Measurements from ENCODE around the gene CDKN1A. TPM values are rescaled to one million over a fixed set of nuclear protein-coding genes. Genes with fewer than 3 reads are reported as not detected.

CDKN1A gene
- total RNA-seq, 1 donor from 2014 or later: 48.4 TPM

- Mint-ChIP-seq H3K4me1 (ENCODE audit: unreplicated experiment) (peaks cover 3% of the 10 kb centered on the region), H3K27me3 (ENCODE audit: unreplicated experiment) (peaks cover 4% of the 10 kb centered on the region), H3K36me3 (ENCODE audit: low read depth, unreplicated experiment) (no peaks in the 10 kb centered on the region), H3K27ac (ENCODE audit: unreplicated experiment) (no peak overlapping the region), H3K4me3 (ENCODE audit: unreplicated experiment) (no peak overlapping the region), H3K9me3 (ENCODE audit: unreplicated experiment) (no peaks in the 10 kb centered on the region)
- no peak for DNase-seq (ENCODE audit: low spot score)
- no peak for TF ChIP-seq CTCF (IDR thresholded peaks at IDR 0.05; ENCODE audit: unreplicated experiment)
Measured at GRCh38 chr6:36639171-36639808, 39.2 kb upstream of the CDKN1A start.

- Mint-ChIP-seq H3K4me1 (ENCODE audit: unreplicated experiment) (peaks cover 3% of the 10 kb centered on the region), H3K36me3 (ENCODE audit: low read depth, unreplicated experiment) (no peaks in the 10 kb centered on the region)
Measured at GRCh38 chr6:36641543-36641942, 37.0 kb upstream of the CDKN1A start.

GRCh38 chr6:36642913-36643817 lies 35.3 kb upstream of the CDKN1A start:
- H3K27ac Mint-ChIP-seq (ENCODE audit: unreplicated experiment): no peak overlapping the region
- no peak overlapping the region for H3K4me3 Mint-ChIP-seq (ENCODE audit: unreplicated experiment)
- H3K27me3 Mint-ChIP-seq (ENCODE audit: unreplicated experiment): no peaks in the 10 kb centered on the region
- peaks cover 3% of the 10 kb centered on the region for H3K4me1 Mint-ChIP-seq (ENCODE audit: unreplicated experiment)
- no peaks in the 10 kb centered on the region for H3K9me3 Mint-ChIP-seq (ENCODE audit: unreplicated experiment)
- no peaks in the 10 kb centered on the region for H3K36me3 Mint-ChIP-seq (ENCODE audit: low read depth, unreplicated experiment)
- no peak for TF ChIP-seq CTCF (IDR thresholded peaks at IDR 0.05; ENCODE audit: unreplicated experiment)
- DNase-seq (ENCODE audit: low spot score): no peak

More at GRCh38 chr6:36641543-36641942, 37.0 kb upstream of the CDKN1A start:
- Mint-ChIP-seq H3K9me3 (ENCODE audit: unreplicated experiment) (no peaks in the 10 kb centered on the region), H3K4me3 (ENCODE audit: unreplicated experiment) (no peak overlapping the region), H3K27ac (ENCODE audit: unreplicated experiment) (no peak overlapping the region), H3K27me3 (ENCODE audit: unreplicated experiment) (peaks cover 2% of the 10 kb centered on the region)
- no peak for DNase-seq (ENCODE audit: low spot score)
- TF ChIP-seq CTCF (IDR thresholded peaks at IDR 0.05; ENCODE audit: unreplicated experiment): no peak

- no peak for TF ChIP-seq CTCF (IDR thresholded peaks at IDR 0.05; ENCODE audit: unreplicated experiment)
- Mint-ChIP-seq H3K27ac (ENCODE audit: unreplicated experiment) (no peak overlapping the region), H3K36me3 (ENCODE audit: low read depth, unreplicated experiment) (no peaks in the 10 kb centered on the region), H3K9me3 (ENCODE audit: unreplicated experiment) (no peaks in the 10 kb centered on the region), H3K27me3 (ENCODE audit: unreplicated experiment) (no peaks in the 10 kb centered on the region), H3K4me1 (ENCODE audit: unreplicated experiment) (peaks cover 5% of the 10 kb centered on the region), H3K4me3 (ENCODE audit: unreplicated experiment) (no peak overlapping the region)
- DNase-seq (ENCODE audit: low spot score): no peak
Measured at GRCh38 chr6:36643977-36644376, 34.5 kb upstream of the CDKN1A start.

GRCh38 chr6:36649086-36649485 lies 29.4 kb upstream of the CDKN1A start:
- no peak for TF ChIP-seq CTCF (IDR thresholded peaks at IDR 0.05; ENCODE audit: unreplicated experiment)
- peaks cover 27% of the 10 kb centered on the region for H3K4me1 Mint-ChIP-seq (ENCODE audit: unreplicated experiment)
- no peaks in the 10 kb centered on the region for H3K36me3 Mint-ChIP-seq (ENCODE audit: low read depth, unreplicated experiment)
- DNase-seq (ENCODE audit: low spot score): no peak
- H3K27me3 Mint-ChIP-seq (ENCODE audit: unreplicated experiment): no peaks in the 10 kb centered on the region
- peak overlapping the region; percentile 66 for H3K4me3 Mint-ChIP-seq (ENCODE audit: unreplicated experiment)
- H3K9me3 Mint-ChIP-seq (ENCODE audit: unreplicated experiment): no peaks in the 10 kb centered on the region
- peak overlapping the region; percentile 50 for H3K27ac Mint-ChIP-seq (ENCODE audit: unreplicated experiment)

All from endothelial cell (in vitro differentiated cells).